GM23338 (cell line): Measurements from ENCODE around the gene SLC22A4. TPM values are rescaled to one million over a fixed set of nuclear protein-coding genes. Genes with fewer than 3 reads are reported as not detected.

Experiments
- ATAC-seq: fragments of 200-7000 bp; cut with Tn5 transposase; 3 replicates; pipeline ENCODE4 v1.9.1; 2020
- DNase-seq: peaks from one replicate; pipeline ENCODE4 v3.0.0-alpha.2; 2015; ENCODE audit warnings: low spot score
- H2AFZ ChIP-seq: fragments of 200-600 bp; sonication (generic); 2 replicates; pipeline ENCODE4 v1.8.0; 2016; ENCODE audit warnings: antibody characterized with exemption, mild to moderate bottlenecking, moderate library complexity
- H3F3A ChIP-seq: fragments of 200-600 bp; sonication (generic); replicated peaks from 2 replicates; pipeline ENCODE4 v1.8.0; 2017; ENCODE audit warnings: antibody characterized with exemption, mixed run types, low read depth
- H3K27ac ChIP-seq: fragments of 200-600 bp; sonication (generic); 2 replicates; pipeline ENCODE4 v1.6.1; 2016; ENCODE audit warnings: low read depth
- H3K27me3 ChIP-seq: fragments of 200-600 bp; sonication (generic); 2 replicates; pipeline ENCODE4 v1.8.0; 2016; ENCODE audit warnings: mild to moderate bottlenecking, mixed run types, moderate library complexity; ENCODE audit not compliant: insufficient read depth
- H3K36me3 ChIP-seq: fragments of 200-600 bp; sonication (generic); 2 replicates; pipeline ENCODE4 v1.8.0; 2016; ENCODE audit warnings: mild to moderate bottlenecking; ENCODE audit not compliant: insufficient read depth
- H3K4me1 ChIP-seq: fragments of 200-600 bp; sonication (generic); 2 replicates; pipeline ENCODE4 v1.8.0; 2016; ENCODE audit warnings: mild to moderate bottlenecking, moderate library complexity; ENCODE audit not compliant: insufficient read depth
- H3K4me2 ChIP-seq: fragments of 200-600 bp; sonication (generic); 2 replicates; pipeline ENCODE4 v1.7.1; 2017; ENCODE audit warnings: mixed run types
- H3K4me3 ChIP-seq: fragments of 200-600 bp; sonication (generic); 2 replicates; pipeline ENCODE4 v1.6.1; 2016; ENCODE audit warnings: mixed run types
- H3K79me2 ChIP-seq: fragments of 200-600 bp; sonication (generic); replicated peaks from 2 replicates; pipeline ENCODE4 v1.8.0; 2017; ENCODE audit warnings: mild to moderate bottlenecking; ENCODE audit not compliant: insufficient read depth
- H3K9me2 ChIP-seq: fragments of 200-600 bp; sonication (generic); 2 replicates; pipeline ENCODE4 v1.8.0; 2017; ENCODE audit not compliant: insufficient read depth
- H4K20me1 ChIP-seq: fragments of 200-600 bp; sonication (generic); replicated peaks from 2 replicates; pipeline ENCODE4 v1.8.0; 2017; ENCODE audit warnings: mild to moderate bottlenecking; ENCODE audit not compliant: insufficient read depth
- H3K27ac Mint-ChIP-seq: 2 replicates; pipeline ENCODE4 v1.8.0; 2020; ENCODE audit warnings: inconsistent platforms, mild to moderate bottlenecking, moderate library complexity, mixed read lengths
- H3K27me3 Mint-ChIP-seq: 3 replicates; pipeline ENCODE4 v1.8.0; 2022; ENCODE audit warnings: low read depth, mild to moderate bottlenecking, moderate library complexity, mixed read lengths, inconsistent platforms; ENCODE audit not compliant: insufficient read depth, poor library complexity
- H3K36me3 Mint-ChIP-seq: 3 replicates; pipeline ENCODE4 v1.8.0; 2021; ENCODE audit warnings: low read depth, mild to moderate bottlenecking, inconsistent platforms, moderate library complexity, mixed read lengths
- H3K4me1 Mint-ChIP-seq: 3 replicates; pipeline ENCODE4 v1.8.0; 2020; ENCODE audit warnings: mild to moderate bottlenecking, inconsistent platforms, mixed read lengths
- H3K4me3 Mint-ChIP-seq: 3 replicates; pipeline ENCODE4 v1.8.0; 2021; ENCODE audit warnings: moderate library complexity, mild to moderate bottlenecking, inconsistent platforms, mixed read lengths
- H3K9me3 Mint-ChIP-seq: 3 replicates; pipeline ENCODE4 v1.8.0; 2020; ENCODE audit warnings: moderate library complexity, mild to moderate bottlenecking, inconsistent platforms, mixed read lengths
- ETS1 ChIP-seq: IDR thresholded peaks from 2 replicates; pipeline ENCODE4 v1.6.1; 2016; ENCODE audit warnings: antibody characterized with exemption
- EZH2 ChIP-seq: fragments of 200-600 bp; sonication (generic); IDR thresholded peaks from one replicate; pipeline ENCODE4 v1.8.0; 2017; ENCODE audit warnings: antibody characterized with exemption, mild to moderate bottlenecking, low read depth; ENCODE audit not compliant: unreplicated experiment
- JUNB ChIP-seq: IDR thresholded peaks from one replicate; pipeline ENCODE4 v1.6.1; 2016; ENCODE audit warnings: antibody characterized with exemption; ENCODE audit not compliant: unreplicated experiment
- NANOG ChIP-seq: IDR thresholded peaks from 2 replicates; pipeline ENCODE4 v1.6.1; 2016; ENCODE audit warnings: antibody characterized with exemption, borderline replicate concordance
- POLR2AphosphoS5 ChIP-seq: IDR thresholded peaks from 2 replicates; pipeline ENCODE4 v1.6.1; 2016; ENCODE audit warnings: antibody characterized with exemption, low read depth
- STAT1 ChIP-seq: IDR thresholded peaks from one replicate; pipeline ENCODE4 v1.6.1; 2016; ENCODE audit warnings: antibody characterized with exemption; ENCODE audit not compliant: unreplicated experiment
- ZNF114 ChIP-seq: fragments of 250-450 bp; sonication (Bioruptor Pico); IDR thresholded peaks from 2 replicates; pipeline ENCODE4 v1.5.0; 2020; ENCODE audit warnings: mild to moderate bottlenecking, moderate library complexity
- ZNF331 ChIP-seq: fragments of 250-450 bp; sonication (Bioruptor Pico); IDR thresholded peaks from 2 replicates; pipeline ENCODE4 v1.5.0; 2020; ENCODE audit warnings: low read depth, mild to moderate bottlenecking, moderate library complexity
- polyA plus RNA-seq: library from polyadenylated mRNA; unstranded; fragments of >200 nt; fragmentation: Nextera tagmentation; extraction: Ambion mirVana; gene quantifications from 2 replicates; pipeline ENCODE4 v1.2.1, GENCODE V29; 2016
- total RNA-seq: library from RNA; depleted of rRNA; stranded (reverse); fragments of >200 nt; shearing (Covaris generic); gene quantifications from 2 replicates; pipeline ENCODE4 v1.2.3, GENCODE V29; 2014
- TF ChIP-seq, protein P1 (sequence below): fragments of 250-450 bp; sonication (Bioruptor Pico); IDR thresholded peaks from 2 replicates; pipeline ENCODE4 v1.5.0; 2020; ENCODE audit warnings: mild to moderate bottlenecking, moderate library complexity

SLC22A4 gene
- total and polyA plus RNA-seq, 2 experiments from 2014 or later = 0.28 to 0.40 TPM

DNA sequence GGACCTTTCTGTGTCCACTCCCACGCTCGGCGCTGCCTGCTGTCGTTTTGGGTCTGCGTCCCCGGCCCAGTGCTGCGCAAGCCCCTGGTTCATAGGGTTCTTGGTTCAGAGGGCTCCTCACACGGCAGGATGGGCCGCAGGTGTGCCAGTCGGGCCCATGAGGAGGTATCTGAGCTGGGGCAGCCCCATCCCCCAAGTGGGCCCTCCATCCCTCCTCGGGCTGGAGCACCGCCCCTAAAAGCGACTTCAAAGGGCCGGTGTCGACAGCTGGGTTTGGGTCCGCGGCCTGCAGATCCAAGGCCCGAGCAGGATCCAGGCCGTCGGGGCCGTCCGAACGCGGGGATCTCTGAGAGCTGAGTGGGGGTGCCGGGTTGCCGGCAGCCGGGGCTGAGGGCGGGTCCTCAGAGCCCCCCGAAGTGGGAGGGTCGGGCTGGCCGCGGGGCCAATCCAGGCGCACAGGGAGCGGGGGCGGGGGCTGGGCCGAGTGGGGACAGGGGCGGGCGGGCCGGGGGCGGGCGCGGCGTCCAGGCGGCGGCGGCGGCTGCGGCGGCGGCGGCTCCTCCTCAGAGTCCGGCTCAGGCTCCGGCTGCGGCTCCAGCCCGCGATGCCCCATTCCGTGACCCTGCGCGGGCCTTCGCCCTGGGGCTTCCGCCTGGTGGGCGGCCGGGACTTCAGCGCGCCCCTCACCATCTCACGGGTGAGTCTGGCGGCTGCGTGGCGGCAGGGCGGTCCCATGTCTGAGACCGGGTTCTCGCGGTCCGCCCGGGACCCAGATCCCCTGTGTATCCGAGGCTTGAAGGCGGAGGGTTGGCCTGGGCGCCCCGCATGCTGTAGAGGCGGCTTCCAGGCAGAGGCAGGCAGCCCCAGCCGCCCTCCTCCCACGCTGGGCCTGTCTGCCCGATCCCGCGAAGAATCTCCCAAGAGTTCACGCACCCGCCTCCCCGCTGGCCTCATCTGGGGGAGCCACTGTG lies 36.8 kb upstream of the SLC22A4 start, which contains the start of gene PDLIM4:
Gene PDLIM4 (plus strand): TSS at position 566 of the 971 bp plus-strand sequence. CDS start 39 bp downstream, at position 605.
- DNase-seq (peak; percentile 92), ATAC-seq (peak; percentile 82)
- H4K20me1 ChIP-seq = no peaks in the 10 kb centered on the region
- peak within 1 kb of the TSS; percentile 70 for H3K4me3 ChIP-seq
- H3F3A ChIP-seq = 0 out of 2 replicates have a peak, but pooled peaks cover 3% of the 10 kb centered on the region
- peaks cover 23% of the 10 kb centered on the region for H3K4me1 Mint-ChIP-seq
- H3K4me3 Mint-ChIP-seq = peak within 1 kb of the TSS; percentile 78
- H3K9me2 ChIP-seq = no peaks in the 10 kb centered on the region
- peak within 1 kb of the TSS; percentile 96 for H2AFZ ChIP-seq
- peak within 1 kb of the TSS; percentile 87 for H3K4me2 ChIP-seq
- peaks cover 11% of the 10 kb centered on the region for H3K27me3 ChIP-seq
- H3K27ac Mint-ChIP-seq = no peak within 1 kb of the TSS
- TF ChIP-seq STAT1 (no peak), JUNB (no peak), POLR2AphosphoS5 (peak; percentile 96), NANOG (no peak)
- no peaks in the 10 kb centered on the region for H3K79me2 ChIP-seq
- no peak within 1 kb of the TSS for H3K27ac ChIP-seq
- no peaks in the 10 kb centered on the region for H3K9me3 Mint-ChIP-seq
- H3K36me3 Mint-ChIP-seq = no peaks in the 10 kb centered on the region; the same call in 2 of the 3 replicates
- peaks cover 25% of the 10 kb centered on the region for H3K27me3 Mint-ChIP-seq
- H3K36me3 ChIP-seq = no peaks in the 10 kb centered on the region
- peaks cover 17% of the 10 kb centered on the region for H3K4me1 ChIP-seq

GRCh38 chr5:132258102-132259068 lies 35.8 kb upstream of the SLC22A4 start:
- H3K27ac ChIP-seq = no peak overlapping the region
- no peaks in the 10 kb centered on the region for H3K79me2 ChIP-seq
- H3K4me2 ChIP-seq = peak overlapping the region; percentile 87
- 0 out of 2 replicates have a peak, but pooled peaks cover 3% of the 10 kb centered on the region for H3F3A ChIP-seq
- peak overlapping the region; percentile 93 for H2AFZ ChIP-seq
- peak; percentile 15 for ATAC-seq
- peak overlapping the region; percentile 64 for H3K4me3 Mint-ChIP-seq
- no peaks in the 10 kb centered on the region for H3K36me3 ChIP-seq
- H3K4me3 ChIP-seq = peak overlapping the region; percentile 70
- H3K27ac Mint-ChIP-seq = no peak overlapping the region
- peaks cover 23% of the 10 kb centered on the region for H3K4me1 Mint-ChIP-seq
- peaks cover 27% of the 10 kb centered on the region for H3K27me3 Mint-ChIP-seq
- H4K20me1 ChIP-seq = no peaks in the 10 kb centered on the region
- DNase-seq = no peak
- peaks cover 17% of the 10 kb centered on the region for H3K4me1 ChIP-seq
- H3K36me3 Mint-ChIP-seq = no peaks in the 10 kb centered on the region; the same call in 2 of the 3 replicates
- peaks cover 11% of the 10 kb centered on the region for H3K27me3 ChIP-seq
- no peaks in the 10 kb centered on the region for H3K9me2 ChIP-seq
- no peaks in the 10 kb centered on the region for H3K9me3 Mint-ChIP-seq
- TF ChIP-seq JUNB = no peak
- TF ChIP-seq, protein P1, sequence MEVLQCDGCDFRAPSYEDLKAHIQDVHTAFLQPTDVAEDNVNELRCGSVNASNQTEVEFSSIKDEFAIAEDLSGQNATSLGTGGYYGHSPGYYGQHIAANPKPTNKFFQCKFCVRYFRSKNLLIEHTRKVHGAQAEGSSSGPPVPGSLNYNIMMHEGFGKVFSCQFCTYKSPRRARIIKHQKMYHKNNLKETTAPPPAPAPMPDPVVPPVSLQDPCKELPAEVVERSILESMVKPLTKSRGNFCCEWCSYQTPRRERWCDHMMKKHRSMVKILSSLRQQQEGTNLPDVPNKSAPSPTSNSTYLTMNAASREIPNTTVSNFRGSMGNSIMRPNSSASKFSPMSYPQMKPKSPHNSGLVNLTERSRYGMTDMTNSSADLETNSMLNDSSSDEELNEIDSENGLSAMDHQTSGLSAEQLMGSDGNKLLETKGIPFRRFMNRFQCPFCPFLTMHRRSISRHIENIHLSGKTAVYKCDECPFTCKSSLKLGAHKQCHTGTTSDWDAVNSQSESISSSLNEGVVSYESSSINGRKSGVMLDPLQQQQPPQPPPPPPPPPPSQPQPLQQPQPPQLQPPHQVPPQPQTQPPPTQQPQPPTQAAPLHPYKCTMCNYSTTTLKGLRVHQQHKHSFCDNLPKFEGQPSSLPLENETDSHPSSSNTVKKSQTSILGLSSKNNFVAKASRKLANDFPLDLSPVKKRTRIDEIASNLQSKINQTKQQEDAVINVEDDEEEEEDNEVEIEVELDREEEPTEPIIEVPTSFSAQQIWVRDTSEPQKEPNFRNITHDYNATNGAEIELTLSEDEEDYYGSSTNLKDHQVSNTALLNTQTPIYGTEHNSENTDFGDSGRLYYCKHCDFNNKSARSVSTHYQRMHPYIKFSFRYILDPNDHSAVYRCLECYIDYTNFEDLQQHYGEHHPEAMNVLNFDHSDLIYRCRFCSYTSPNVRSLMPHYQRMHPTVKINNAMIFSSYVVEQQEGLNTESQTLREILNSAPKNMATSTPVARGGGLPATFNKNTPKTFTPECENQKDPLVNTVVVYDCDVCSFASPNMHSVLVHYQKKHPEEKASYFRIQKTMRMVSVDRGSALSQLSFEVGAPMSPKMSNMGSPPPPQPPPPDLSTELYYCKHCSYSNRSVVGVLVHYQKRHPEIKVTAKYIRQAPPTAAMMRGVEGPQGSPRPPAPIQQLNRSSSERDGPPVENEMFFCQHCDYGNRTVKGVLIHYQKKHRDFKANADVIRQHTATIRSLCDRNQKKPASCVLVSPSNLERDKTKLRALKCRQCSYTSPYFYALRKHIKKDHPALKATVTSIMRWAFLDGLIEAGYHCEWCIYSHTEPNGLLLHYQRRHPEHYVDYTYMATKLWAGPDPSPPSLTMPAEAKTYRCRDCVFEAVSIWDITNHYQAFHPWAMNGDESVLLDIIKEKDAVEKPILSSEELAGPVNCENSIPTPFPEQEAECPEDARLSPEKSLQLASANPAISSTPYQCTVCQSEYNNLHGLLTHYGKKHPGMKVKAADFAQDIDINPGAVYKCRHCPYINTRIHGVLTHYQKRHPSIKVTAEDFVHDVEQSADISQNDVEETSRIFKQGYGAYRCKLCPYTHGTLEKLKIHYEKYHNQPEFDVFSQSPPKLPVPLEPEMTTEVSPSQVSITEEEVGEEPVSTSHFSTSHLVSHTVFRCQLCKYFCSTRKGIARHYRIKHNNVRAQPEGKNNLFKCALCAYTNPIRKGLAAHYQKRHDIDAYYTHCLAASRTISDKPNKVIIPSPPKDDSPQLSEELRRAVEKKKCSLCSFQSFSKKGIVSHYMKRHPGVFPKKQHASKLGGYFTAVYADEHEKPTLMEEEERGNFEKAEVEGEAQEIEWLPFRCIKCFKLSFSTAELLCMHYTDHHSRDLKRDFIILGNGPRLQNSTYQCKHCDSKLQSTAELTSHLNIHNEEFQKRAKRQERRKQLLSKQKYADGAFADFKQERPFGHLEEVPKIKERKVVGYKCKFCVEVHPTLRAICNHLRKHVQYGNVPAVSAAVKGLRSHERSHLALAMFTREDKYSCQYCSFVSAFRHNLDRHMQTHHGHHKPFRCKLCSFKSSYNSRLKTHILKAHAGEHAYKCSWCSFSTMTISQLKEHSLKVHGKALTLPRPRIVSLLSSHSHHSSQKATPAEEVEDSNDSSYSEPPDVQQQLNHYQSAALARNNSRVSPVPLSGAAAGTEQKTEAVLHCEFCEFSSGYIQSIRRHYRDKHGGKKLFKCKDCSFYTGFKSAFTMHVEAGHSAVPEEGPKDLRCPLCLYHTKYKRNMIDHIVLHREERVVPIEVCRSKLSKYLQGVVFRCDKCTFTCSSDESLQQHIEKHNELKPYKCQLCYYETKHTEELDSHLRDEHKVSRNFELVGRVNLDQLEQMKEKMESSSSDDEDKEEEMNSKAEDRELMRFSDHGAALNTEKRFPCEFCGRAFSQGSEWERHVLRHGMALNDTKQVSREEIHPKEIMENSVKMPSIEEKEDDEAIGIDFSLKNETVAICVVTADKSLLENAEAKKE (CRISPR knock-in tag) = no peak
- no peak for TF ChIP-seq EZH2
- TF ChIP-seq STAT1 = no peak
- no peak for TF ChIP-seq ETS1
- no peak for TF ChIP-seq POLR2AphosphoS5
- no peak for TF ChIP-seq NANOG
- TF ChIP-seq ZNF331 (CRISPR knock-in tag) = no peak
- TF ChIP-seq ZNF114 (CRISPR knock-in tag) = no peak
